T1000 (cell line): ENCODE data around the gene FOCAD.
"Not testable (repeated sequence)": the region's sequence is repeated elsewhere in the genome, so short reads cannot be mapped to it uniquely, and the experiment has no call there.

Source experiments
- DNase-seq: peaks from one replicate; lab custom pipeline; 2025; ENCODE audit warnings: mixed read lengths; lab: John Stamatoyannopoulos, UW

Gene FOCAD

GRCh38 chr9:20973246-20973947 lies 289.3 kb downstream of the FOCAD start:
- not testable (repeated sequence) for DNase-seq

- not testable (repeated sequence) for DNase-seq
Observed at GRCh38 chr9:20974191-20974938, 290.3 kb downstream of the FOCAD start.

GRCh38 chr9:20978249-20978648 lies 294.2 kb downstream of the FOCAD start:
- no peak for DNase-seq

DNA sequence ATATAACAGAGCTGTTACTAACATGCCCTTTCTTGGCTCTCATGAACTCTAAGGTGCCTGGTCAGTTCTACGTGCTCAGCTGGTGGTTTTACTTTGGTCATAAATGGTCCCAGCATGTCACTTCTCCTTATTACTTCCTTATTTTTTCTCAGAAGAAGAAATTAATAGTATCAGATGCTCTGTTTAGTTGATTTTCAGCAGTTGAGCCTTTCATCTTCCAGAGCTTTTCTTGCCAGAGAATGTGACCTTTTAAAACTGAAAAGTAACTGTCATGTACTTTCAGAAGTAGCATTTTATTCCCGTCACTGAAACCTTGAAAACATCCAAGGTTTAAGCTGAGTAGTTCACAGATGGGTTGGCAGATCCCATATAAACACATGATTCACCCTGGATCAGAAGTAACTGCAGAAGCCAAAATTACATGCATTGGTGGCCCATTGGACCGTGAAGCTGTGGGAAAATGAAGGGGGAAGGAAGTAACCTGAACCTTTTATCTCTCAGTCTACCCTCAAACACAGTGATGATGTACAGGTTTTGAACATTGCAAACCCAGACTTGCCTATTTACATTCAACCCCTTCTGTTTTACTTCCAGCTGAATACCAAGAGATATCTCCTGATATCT lies 296.9 kb downstream of the FOCAD start:
- no peak for DNase-seq

DNA sequence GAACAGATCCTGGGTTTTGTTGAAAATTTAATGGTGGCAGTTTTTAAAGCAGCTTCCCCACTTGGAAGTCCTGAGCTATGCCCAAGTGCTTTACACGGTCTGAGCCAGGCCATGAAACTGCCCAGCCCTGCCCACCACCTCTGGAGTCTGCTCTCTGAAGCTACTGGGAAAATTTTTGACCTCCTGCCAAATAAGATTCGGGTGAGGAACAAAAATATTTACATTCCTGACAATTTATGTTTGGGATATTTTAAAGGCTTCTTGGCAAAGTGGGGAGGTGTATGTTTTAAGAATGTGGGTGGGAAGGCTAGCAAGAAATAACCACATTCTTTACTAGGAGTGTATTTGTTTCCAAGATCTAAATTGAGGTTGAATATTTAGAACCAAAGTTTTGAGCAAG lies 297.4 kb downstream of the FOCAD start:
- DNase-seq: no peak

DNA sequence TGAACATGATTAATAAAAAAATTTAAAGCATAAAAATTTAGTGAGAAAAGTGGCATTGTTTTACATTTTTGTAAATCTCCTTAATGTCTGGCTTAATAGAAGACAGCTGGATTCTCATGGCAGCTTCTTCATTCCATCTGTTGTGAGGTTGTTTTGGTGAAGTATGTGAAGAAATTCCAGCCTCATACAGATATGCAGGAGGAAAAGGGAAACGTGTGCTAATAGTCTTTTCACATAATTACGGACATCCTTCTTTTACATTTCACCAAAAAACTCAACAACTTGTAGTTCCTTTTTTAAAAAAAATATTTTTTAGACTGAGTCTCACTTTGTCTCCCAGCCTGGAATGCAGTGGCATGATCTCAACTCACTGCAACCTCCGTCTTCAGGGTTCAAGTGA lies 300.4 kb downstream of the FOCAD start:
- DNase-seq: no peak

- no peak for DNase-seq
Observed at GRCh38 chr9:20985851-20986600, 302.0 kb downstream of the FOCAD start.

DNA sequence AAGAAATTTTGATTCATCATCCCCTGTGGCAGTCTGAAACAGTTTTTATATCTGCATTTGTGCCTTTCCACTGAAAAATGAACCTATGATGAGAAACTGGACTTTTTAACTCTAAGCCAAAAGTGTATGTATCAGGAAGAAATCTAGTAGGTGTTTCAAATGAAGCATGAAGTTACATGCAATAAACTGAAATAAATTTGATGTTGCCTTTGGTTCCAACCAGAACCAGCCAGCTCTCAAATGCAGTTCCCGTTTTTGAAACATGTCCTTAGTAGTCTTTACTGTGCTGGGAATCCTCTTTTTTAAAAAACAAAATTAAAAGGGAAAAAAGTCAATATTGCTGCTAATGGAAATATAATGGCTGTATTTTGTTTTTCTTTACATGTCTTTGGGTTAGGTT lies 303.5 kb downstream of the FOCAD start:
- DNase-seq: no peak

DNA sequence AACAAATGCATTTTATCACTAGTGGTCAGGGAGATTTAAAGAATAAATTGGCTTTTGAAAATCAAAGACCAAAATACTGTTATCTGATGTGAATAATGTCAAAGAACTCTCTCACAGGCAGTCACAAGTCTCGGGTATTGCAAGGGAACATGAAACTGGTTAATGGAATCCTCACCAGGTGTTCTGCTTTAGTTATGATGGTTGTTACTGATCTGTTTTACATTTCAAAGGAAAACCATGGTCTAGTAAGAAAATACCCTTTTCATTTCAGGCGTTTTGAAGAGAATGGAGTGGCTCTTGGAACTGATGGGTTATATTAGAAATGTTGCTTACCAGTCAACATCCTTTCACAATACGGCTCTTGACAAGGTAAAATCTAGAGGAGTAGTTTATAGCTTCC lies 304.0 kb downstream of the FOCAD start:
- DNase-seq: no peak

DNA sequence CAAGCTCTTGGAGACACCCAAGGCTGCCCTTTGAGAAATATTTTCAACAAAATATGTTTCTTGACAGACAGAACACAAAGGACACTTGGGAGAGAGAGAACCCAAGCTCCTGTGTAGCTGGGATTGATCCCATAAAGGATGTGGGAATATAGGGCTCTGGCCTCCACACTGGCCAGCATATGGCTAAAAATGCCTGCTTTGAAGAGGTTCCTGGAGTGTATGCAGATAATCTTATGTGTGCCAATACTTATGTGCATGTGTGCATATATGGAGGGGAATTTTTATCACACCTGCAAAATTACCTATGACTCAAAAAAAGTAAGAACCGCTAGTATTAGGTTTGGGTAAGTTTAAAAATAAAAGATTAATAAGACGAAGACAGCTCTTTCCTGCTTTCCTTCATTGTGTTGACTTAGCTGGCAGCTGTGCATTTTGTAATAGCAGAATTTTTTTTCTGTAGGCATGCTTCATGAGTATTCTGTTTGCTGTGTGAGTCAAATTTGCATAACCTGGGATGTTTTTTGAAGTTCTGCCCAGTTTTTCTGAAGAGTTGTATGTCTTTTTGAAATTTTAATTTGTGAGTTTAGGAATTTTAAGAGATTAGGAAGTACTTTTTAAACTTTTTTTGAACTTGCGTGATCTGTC lies 304.7 kb downstream of the FOCAD start:
- DNase-seq: no peak

DNA sequence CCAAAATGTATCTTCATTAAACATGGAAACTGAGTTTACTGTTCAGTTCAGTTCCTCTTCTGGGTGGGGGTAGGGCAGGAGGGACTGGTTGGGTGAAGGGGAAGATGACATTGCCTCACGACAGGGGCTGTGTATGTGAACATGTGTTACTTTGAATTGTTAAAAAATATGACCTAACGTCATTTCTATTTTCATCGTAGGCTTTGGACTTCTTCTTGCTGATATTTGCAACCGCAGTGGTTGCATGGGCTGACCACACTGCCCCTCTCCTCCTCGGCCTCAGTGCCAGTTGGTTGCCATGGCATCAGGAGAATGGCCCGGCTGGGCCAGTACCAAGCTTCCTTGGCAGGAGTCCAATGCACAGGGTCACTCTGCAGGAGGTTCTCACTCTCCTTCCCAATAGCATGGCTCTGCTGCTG lies 305.9 kb downstream of the FOCAD start:
- DNase-seq: no peak

GRCh38 chr9:20990867-20991266 lies 306.8 kb downstream of the FOCAD start:
- no peak for DNase-seq

DNA sequence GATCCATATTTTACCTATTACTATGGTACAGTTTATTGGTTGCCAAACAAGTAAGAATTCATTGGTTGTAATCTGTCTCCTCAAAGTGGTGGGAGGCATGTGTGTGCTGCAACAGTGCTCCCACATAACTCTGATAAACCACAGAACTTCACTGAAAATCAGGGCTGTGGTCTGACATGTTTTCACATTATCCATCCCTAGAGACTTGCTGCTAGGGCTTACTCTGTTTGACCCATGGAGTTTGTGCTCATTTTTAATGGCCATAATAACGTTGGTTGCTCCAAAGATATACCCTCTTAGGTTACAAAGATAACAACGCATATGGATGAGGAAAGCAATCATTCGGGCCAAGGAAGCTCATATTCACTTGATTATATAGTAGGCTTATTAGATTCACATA lies 310.4 kb downstream of the FOCAD start:
- DNase-seq: no peak

DNA sequence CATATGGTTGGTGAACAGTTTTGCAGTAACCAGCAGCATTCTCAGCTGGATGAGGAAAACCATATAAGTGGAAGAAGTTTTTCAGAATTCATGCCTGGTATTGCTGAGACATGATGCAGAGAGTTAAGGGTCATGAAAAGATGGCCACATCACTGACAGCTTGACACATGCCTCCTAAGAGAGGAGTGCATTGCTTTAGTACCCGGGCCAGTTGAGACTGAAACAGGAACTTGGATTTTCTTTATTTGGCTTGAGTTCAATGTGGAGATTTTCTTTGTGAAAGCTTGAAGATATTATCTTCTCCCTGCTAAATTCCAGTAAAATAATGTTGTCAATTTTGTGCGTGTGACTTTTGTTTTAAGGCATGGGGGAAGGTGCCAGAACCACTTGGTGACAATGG lies 311.6 kb downstream of the FOCAD start:
- no peak for DNase-seq

GRCh38 chr9:20996809-20997208 lies 312.8 kb downstream of the FOCAD start:
- DNase-seq: no peak

GRCh38 chr9:20997503-20998076 lies 313.5 kb downstream of the FOCAD start:
- DNase-seq: no peak

GRCh38 chr9:21001581-21001980 lies 317.5 kb downstream of the FOCAD start:
- no peak for DNase-seq

DNA sequence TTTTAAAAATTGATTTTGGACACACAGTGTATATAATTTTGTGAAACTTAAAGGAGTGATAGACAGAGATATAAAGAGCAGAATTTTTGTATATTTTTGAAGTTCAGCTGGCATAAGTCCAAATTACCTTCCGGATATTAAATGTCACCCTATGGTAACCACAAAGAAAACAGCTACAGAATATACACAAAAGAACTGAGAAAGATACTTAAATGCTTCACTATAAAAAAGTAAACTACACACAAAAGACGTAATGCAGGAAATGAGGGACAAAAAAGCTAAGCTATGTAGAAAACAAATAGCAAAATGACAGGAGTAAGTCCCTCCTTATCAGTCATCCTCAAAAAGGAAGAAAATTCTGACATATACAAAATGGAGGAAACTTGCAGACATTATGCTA lies 318.0 kb downstream of the FOCAD start:
- DNase-seq: no peak

DNA sequence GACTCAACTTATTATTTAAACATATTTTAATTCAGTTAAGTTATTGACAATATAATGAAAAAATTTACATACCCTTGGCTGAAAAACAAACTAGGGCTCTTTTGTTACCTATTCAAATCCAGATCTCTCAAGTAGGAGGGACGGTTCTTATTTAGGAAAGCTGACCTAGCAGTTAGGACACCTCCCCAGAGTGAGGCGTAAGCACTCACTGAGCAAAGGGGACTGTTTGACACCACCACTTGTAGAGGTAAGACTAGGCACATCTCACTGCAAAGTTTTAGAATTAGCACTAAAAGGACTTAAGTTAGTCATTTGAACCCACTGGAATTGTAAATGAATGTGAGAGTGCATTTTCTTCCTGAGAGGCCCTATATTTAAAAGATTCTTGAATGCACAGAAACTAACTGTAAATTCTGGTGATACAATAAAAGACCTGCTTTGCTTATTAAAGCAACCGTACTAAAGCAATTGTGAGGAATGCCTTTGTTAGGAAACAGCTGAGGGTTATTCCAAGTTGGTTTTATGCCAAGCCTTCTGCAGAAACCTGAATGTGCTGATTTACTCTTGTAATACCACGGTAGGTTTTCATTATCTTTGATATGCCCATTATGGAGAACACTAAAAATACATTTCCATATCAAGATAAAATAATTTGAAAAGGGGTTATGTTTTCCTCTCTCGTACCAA lies 331.2 kb downstream of the FOCAD start:
- DNase-seq: no peak

DNA sequence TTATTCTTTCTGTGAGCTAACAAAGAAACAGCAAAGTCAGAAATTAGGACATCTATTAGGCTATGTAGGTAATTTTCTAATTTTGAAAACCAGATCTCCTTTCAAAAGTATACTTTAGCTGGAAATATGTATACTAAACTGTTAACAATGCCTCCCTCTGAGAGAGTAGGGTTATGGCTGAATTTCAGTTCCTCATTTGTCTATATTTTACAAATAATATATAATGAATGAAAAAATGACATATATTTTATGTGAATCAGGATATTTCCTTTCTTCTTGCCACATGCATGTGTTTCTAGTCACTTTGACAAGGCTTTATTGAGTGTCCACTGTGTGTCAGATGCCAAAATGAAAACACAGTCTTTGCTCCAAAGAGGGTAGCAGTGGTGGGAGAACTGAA lies 331.9 kb downstream of the FOCAD start:
- DNase-seq: no peak
